Activated gamma-delta T cell (primary cell): ENCODE measurements around the gene C10orf95.
"Not testable (repeated sequence)": the region's sequence is repeated elsewhere in the genome, so short reads cannot be mapped to it uniquely, and the experiment has no call there.

Experiments
- DNase-seq: peaks from one replicate; lab custom pipeline; 2025; lab: John Stamatoyannopoulos, UW

C10orf95 gene

DNA sequence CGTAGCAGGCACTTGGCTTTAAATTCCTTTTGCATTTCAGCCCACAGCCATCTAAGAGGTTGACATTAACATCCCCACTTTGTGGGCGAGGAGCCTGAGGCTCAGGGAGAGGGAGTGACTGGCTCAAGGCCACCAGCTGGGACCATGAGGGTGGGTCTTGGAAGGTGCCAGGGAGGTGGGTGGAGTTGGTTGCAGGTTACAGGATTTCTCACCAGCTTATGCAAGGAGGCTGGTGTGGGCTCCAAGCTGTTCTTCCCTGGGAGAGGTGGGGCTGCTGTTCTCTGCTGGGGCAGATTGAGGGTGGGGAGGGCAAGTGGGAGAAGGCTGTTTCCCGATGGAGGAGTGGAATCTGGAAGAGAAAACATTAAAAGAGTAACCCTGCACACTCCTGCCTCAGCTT lies 14.1 kb upstream of the C10orf95 start:
- no peak for DNase-seq

- DNase-seq: no peak
These were observed 12.6 kb upstream of the C10orf95 start for GRCh38 chr10:102463983-102464382.

- DNase-seq: no peak
These were observed 11.2 kb upstream of the C10orf95 start for GRCh38 chr10:102462512-102463054.

DNA sequence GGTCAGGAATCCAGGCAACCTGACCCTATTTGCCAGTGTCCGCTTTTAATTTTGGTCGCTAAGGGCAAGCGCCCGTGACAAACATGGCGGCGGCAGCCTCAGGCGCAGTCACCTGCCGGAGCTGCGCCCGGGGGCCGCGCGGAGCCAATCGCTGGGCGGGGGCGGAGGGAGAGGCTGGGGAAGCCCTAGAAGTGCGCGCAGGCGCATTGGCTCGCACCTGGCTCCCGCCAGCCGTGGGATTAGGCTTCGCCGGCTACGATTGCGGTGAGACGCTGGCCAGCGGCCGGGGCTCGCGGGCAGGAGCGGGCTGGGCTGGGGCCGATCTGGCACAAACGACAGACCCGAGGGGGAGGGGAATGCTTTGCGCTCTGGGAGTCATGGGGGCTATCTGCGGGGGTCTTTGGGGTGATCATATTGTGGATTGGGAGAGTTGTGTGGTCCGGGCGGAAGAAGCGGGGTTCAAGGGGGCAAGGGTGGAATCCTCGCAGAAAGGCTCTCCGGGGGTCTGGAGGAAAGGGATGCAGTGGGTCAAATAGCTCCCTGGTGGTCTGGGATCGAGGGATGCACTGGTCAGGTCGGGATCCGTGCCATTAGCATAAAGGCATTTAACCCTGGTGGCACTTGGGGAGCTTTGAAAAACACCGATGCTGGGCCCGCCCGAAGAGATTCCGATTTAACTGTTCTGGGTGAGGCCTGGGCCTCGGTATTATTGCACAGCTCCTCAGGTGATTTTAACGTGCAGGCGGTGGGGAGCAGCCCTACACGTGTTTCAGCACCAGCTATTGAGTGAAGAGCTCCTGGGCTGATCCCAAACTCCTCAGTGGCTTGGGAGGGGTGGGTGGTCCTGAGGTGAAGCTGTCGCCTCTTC lies 10.1 kb upstream of the C10orf95 start:
- peak; percentile 88 for DNase-seq

DNA sequence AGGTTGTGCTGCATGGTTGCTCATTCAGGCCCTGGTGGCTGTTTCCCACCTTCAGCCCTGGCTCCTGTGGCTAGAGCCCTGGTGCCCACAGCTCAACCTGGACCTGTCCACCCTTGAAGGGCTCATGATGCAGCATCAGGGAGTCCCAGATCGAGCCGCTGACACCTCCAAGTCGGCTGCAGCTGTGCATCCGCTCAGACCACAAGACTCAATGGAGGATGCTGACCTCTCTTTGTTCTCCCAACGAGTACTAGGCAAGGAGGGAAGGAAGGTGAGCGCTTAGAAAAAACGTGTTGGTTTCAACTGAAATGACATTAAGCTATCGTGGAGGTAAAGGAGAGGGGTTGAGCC lies 9.5 kb upstream of the C10orf95 start:
- DNase-seq: no peak

GRCh38 chr10:102458656-102459055 lies 7.3 kb upstream of the C10orf95 start:
- DNase-seq: no peak

DNA sequence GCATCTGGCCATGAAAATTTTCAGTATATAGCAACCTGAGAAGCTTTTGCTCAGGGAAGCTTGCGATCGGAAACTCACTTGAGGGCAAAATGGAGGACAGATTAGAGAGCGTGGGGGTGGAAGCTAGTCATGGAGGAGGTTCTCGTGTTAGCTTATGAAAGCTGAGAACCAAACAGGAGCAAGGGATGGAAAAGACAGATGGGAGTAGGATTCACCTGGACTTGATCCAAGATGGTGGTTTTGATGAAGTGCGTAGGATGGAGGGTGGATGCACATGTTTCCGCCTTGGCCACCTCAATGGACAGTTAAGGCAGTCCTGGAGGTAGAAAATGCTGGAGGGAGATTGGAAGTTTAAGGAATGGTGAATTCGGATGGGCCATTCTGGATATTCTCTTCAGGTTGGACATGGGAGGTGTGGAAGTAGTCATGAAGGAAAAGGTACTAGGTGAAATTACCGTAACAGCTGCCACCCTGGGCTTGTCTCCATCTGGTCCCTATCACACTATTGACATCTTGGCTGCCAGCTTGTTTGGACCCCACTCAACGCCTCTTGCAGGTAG lies 6.3 kb upstream of the C10orf95 start:
- DNase-seq: no peak

DNA sequence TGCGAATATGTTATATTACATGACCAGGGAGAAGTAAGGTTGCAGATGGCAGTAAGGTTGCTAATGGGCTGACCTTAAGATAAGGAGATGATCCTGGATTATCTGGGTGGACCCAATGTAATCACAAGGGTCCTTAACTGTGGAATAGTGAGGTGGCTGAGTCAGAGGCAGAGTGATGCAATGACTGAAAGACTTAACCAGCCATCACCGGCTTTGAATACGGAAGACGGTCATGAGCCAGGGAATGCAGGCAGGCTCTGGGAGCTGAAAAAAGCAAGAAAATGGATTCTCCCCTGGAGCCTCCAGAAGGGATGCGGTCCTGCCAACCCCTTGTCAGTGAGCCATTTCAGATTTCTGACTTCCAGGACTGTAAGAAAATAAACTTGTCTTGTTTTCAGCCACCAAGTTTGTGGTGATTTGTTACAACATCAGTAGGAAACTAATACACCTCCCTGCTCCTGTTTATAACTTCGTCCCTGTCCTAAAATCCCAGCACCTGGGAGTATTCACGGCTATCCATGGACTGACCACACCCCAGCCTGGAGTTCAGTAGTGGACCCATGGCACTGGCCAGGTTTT lies 4.6 kb upstream of the C10orf95 start:
- no peak for DNase-seq

DNA sequence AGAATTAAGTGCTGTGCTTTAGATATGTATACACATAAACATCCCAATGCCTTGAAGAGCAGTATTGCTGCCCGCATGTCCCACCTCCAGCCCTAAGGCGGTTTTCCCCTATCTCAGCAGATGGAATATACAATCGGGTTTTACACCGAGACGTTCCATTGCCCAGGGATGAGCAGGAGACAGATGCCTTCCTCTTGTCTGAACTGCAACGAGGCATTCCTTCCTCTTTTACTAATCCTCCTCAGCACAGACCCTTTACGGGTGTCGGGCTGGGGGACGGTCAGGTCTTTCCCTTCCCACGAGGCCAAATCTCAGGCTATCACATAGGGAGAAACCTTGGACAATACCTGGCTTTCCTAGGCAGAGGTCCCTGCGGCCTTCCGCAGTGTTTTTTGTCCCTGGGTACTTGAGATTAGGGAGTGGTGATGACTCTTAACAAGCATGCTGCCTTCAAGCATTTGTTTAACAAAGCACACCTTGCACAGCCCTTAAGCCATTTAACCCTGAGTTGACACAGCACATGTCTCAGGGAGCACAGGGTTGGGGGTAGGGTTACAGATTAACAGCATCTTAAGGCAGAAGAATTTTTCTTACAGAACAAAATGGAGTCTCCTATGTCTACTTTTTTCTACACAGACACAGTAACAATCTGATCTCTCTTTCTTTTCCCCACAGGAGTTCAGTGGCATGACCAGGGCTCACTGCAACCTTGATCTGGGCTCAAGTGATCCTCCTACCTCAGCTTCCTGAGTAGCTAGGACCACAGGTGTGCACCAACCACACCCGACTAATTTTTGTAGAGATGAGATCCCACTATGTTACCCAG lies 3.5 kb upstream of the C10orf95 start:
- DNase-seq: not testable (repeated sequence)

DNA sequence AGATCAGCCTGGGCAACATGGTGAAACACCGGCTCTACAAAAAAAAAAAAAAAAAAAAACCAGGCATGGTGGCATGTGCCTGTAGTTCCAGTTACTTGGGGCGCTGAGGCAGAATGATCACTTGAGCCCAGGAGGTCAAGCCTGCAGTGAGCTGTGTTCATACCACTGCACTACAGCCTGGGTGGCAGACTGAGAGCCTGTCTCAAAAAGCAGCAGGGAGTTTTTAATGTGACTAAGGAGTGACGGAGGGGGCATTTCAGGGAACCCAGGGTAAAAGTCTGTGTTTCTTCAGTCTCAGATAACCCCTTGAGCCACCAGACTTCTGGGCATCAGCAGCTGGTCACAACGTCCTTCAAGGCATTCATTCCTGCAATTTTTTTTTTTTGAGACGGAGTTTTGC lies 2.2 kb upstream of the C10orf95 start:
- DNase-seq: no peak

GRCh38 chr10:102452672-102453340 lies 1.5 kb upstream of the C10orf95 start:
- DNase-seq: no peak

- DNase-seq: peak; percentile 91
These were observed 804 bp downstream of the C10orf95 start for GRCh38 chr10:102450374-102451104.

- DNase-seq: no peak
These were observed 1.3 kb downstream of the C10orf95 start for GRCh38 chr10:102450124-102450373.

DNA sequence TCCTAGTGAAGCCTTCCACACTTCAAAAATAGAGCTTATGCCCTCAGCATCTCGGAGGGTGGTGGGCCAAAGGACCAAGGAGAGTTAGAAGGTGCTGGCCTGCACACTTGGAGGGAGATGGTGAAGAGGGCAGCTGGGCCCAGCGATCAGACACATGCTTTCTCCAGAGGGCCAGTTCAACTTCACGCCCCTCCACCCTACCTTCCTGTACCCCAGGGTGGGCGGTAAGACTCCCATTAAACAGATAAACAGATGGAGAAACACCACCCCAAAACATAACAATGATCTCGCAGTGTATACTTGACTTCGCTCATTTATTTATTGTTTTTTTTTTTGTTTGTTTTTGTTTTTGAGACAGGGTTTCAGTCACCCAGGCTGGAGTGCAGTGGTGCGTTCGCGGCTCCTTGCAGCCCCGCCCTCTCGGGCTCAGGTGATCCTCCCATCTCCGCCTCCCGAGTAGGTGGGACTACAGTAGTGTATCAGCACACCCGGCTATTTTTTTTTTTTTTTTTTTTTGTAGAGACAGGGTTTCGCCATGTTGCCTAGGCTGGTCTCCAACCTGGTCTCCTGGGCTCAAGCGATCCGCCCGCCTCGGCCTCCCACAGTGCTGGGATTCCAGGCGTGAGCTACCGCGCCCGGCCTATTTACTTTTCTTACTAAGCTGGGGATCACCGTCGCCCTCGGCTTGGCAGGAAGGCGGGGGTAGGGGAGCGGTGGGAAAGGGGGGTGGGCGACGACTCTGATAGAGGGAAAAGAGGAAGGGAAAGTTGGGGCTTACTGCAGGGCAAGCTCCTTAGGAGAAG lies 1.8 kb downstream of the C10orf95 start:
- DNase-seq: peak; percentile 57

DNA sequence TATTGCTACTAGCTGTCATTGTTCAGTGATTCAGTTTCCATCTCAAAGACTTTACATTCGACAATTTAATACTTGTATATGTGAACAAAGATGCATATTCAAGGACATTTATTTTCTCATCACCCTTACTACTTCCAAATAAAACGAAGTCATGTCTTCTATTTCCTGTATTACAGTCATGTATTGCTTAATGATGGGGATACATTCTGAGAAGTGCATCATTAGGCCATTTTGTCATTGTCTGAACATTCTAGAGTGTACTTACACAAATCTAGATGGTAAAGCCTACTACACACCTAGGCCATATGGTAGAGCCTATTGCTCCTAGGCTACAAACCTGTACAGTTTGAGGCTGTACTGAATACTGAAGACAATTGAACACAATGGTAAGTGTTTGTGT lies 6.5 kb downstream of the C10orf95 start:
- DNase-seq: no peak

- DNase-seq: no peak
These were observed 13.0 kb downstream of the C10orf95 start for GRCh38 chr10:102438374-102438773.

- no peak for DNase-seq
These were observed 13.8 kb downstream of the C10orf95 start for GRCh38 chr10:102437515-102437914.

GRCh38 chr10:102436312-102436711 lies 15.0 kb downstream of the C10orf95 start:
- no peak for DNase-seq

- DNase-seq: no peak
These were observed 15.7 kb downstream of the C10orf95 start for GRCh38 chr10:102435529-102436233.

GRCh38 chr10:102435133-102435497 lies 16.2 kb downstream of the C10orf95 start:
- DNase-seq: no peak
